Neural progenitor cell (in vitro differentiated cells): ENCODE measurements around the gene PROM2. TPM values are rescaled to one million over a fixed set of nuclear protein-coding genes. Genes with fewer than 3 reads are reported as not detected.

Experiments
- DNase-seq: peaks from one replicate; pipeline ENCODE4 v3.0.0-alpha.2; 2016; ENCODE audit warnings: low spot score
- H2AFZ ChIP-seq: fragments of 200-600 bp; sonication (generic); replicated peaks from 2 replicates; pipeline ENCODE4 v1.6.1; 2016; ENCODE audit warnings: antibody characterized with exemption
- H3F3A ChIP-seq: fragments of 200-600 bp; sonication (generic); 2 replicates; pipeline ENCODE4 v1.6.1; 2016; ENCODE audit warnings: antibody characterized with exemption, low read depth
- H3K27ac ChIP-seq: fragments of 200-600 bp; sonication (generic); 2 replicates; pipeline ENCODE4 v1.5.1; 2016; ENCODE audit warnings: mild to moderate bottlenecking
- H3K27me3 ChIP-seq: fragments of 200-600 bp; sonication (generic); 2 replicates; pipeline ENCODE4 v1.6.1; 2016; ENCODE audit warnings: mild to moderate bottlenecking, moderate library complexity
- H3K36me3 ChIP-seq: fragments of 200-600 bp; sonication (generic); 2 replicates; pipeline ENCODE4 v1.5.1; 2016
- H3K4me1 ChIP-seq: fragments of 200-600 bp; sonication (generic); 2 replicates; pipeline ENCODE4 v1.6.1; 2016; ENCODE audit warnings: mixed run types
- H3K4me2 ChIP-seq: fragments of 200-600 bp; sonication (generic); 2 replicates; pipeline ENCODE4 v1.6.1; 2016
- H3K4me3 ChIP-seq: fragments of 200-600 bp; sonication (generic); 2 replicates; pipeline ENCODE4 v1.5.1; 2016
- H3K79me2 ChIP-seq: fragments of 200-600 bp; sonication (generic); 2 replicates; pipeline ENCODE4 v1.6.1; 2016; ENCODE audit warnings: low read depth
- H3K9ac ChIP-seq: fragments of 200-600 bp; sonication (generic); 2 replicates; pipeline ENCODE4 v1.6.1; 2016
- H3K9me3 ChIP-seq: fragments of 200-600 bp; sonication (generic); 2 replicates; pipeline ENCODE4 v1.5.1; 2016; ENCODE audit warnings: low read depth
- H4K20me1 ChIP-seq: fragments of 200-600 bp; sonication (generic); 2 replicates; pipeline ENCODE4 v1.6.1; 2016; ENCODE audit warnings: low read depth
- H3K27ac Mint-ChIP-seq: 3 replicates; pipeline ENCODE4 v1.8.0; 2021; ENCODE audit warnings: mixed read lengths
- H3K27me3 Mint-ChIP-seq: 2 replicates; pipeline ENCODE4 v1.8.0; 2022; ENCODE audit warnings: low read depth, mild to moderate bottlenecking, inconsistent platforms, moderate library complexity, mixed read lengths; ENCODE audit not compliant: insufficient read depth
- H3K36me3 Mint-ChIP-seq: 3 replicates; pipeline ENCODE4 v1.8.0; 2021; ENCODE audit warnings: mixed read lengths
- H3K4me1 Mint-ChIP-seq: 3 replicates; pipeline ENCODE4 v1.8.0; 2021; ENCODE audit warnings: mixed read lengths
- H3K4me3 Mint-ChIP-seq: 3 replicates; pipeline ENCODE4 v1.8.0; 2021; ENCODE audit warnings: mild to moderate bottlenecking, moderate library complexity, mixed read lengths
- H3K9me3 Mint-ChIP-seq: 3 replicates; pipeline ENCODE4 v1.8.0; 2020; ENCODE audit warnings: mixed read lengths
- EZH2 ChIP-seq: fragments of 200-600 bp; sonication (generic); IDR thresholded peaks from 2 replicates; pipeline ENCODE4 v1.6.1; 2017; ENCODE audit warnings: antibody characterized with exemption, mild to moderate bottlenecking, moderate library complexity
- EZH2phosphoT487 ChIP-seq: fragments of 200-600 bp; sonication (generic); IDR thresholded peaks from 2 replicates; pipeline ENCODE4 v1.6.1; 2017; ENCODE audit warnings: antibody characterized with exemption
- total RNA-seq: library from RNA; depleted of rRNA; stranded (reverse); fragments of >200 nt; gene quantifications from 2 replicates; pipeline ENCODE4 v1.2.3, GENCODE V29; 2015; ENCODE audit warnings: low replicate concordance
- TF ChIP-seq, protein P1 (sequence below): fragments of 200-600 bp; sonication (generic); IDR thresholded peaks from 2 replicates; pipeline ENCODE4 v1.5.1; 2017; ENCODE audit warnings: antibody characterized with exemption, mild to moderate bottlenecking

PROM2 gene
- total RNA-seq, 1 donor from 2014 or later, result 0.95 TPM

DNA sequence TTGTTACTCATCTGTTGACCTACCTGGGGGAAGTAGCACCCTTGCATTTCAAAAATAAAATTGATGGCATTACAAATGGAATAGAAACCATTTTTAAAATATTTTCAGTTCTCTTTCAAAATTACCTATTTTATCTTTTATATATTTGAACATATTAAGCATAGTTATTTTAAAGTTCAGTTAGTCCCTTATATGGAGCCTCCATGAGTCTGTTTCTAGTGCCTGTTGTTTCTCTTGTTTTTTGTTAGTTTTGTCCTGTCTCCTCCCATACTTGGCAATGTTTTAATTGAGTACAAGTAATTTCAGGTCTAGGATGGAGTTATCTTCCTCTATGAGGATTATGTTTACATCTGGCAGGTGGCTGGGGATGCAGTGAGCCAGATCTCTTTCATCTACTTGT lies 17.0 kb downstream of the PROM2 start:
- Histone ChIP-seq H3K9ac (no peak overlapping the region), H3F3A (no peaks in the 10 kb centered on the region), H3K4me3 (no peak overlapping the region), H3K4me2 (no peak overlapping the region), H4K20me1 (no peaks in the 10 kb centered on the region), H3K79me2 (no peaks in the 10 kb centered on the region), H3K4me1 (no peaks in the 10 kb centered on the region), H2AFZ (no peak overlapping the region), H3K9me3 (no peaks in the 10 kb centered on the region), H3K27me3 (no peaks in the 10 kb centered on the region), H3K36me3 (no peaks in the 10 kb centered on the region), H3K27ac (no peak overlapping the region)
- no peak for DNase-seq
- Mint-ChIP-seq H3K27ac (no peak overlapping the region), H3K4me1 (peaks cover 5% of the 10 kb centered on the region), H3K4me3 (no peak overlapping the region), H3K9me3 (peaks cover 22% of the 10 kb centered on the region), H3K27me3 (peaks cover 3% of the 10 kb centered on the region), H3K36me3 (peaks cover 3% of the 10 kb centered on the region)
- TF ChIP-seq EZH2phosphoT487 (no peak), EZH2 (no peak)
- TF ChIP-seq, protein P1, sequence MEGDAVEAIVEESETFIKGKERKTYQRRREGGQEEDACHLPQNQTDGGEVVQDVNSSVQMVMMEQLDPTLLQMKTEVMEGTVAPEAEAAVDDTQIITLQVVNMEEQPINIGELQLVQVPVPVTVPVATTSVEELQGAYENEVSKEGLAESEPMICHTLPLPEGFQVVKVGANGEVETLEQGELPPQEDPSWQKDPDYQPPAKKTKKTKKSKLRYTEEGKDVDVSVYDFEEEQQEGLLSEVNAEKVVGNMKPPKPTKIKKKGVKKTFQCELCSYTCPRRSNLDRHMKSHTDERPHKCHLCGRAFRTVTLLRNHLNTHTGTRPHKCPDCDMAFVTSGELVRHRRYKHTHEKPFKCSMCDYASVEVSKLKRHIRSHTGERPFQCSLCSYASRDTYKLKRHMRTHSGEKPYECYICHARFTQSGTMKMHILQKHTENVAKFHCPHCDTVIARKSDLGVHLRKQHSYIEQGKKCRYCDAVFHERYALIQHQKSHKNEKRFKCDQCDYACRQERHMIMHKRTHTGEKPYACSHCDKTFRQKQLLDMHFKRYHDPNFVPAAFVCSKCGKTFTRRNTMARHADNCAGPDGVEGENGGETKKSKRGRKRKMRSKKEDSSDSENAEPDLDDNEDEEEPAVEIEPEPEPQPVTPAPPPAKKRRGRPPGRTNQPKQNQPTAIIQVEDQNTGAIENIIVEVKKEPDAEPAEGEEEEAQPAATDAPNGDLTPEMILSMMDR, result no peak

DNA sequence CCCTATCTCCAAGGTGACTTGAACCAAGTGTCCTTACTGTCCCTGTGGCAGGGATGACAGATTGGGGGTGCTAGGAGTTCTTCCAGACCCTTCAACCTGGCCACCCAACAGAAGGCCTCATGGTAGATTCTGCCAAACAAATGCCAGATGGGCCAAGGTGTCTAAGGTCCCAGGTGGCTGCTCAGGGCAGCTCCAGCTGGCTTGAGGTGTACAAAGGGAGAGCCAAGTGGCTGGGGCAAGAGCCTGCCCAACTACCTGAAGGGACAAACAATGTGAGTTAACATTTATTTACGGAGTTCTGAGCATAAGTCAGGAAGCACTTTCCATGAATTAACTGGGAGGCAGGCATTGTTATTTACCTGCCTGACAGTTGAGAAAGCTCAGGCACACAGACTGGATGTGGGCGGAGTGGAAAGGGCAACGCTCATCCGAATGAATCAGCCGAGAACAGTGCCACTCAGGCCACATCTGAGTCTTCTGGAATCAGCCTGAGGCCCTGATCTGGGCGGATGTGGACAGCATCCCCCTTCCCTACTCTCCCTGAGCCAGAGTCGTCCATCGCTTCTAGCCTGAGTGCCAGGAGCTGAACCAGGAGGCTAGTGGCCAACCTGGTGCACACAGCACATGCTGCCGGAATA lies 18.5 kb downstream of the PROM2 start:
- peaks cover 22% of the 10 kb centered on the region for H3K9me3 Mint-ChIP-seq
- peaks cover 17% of the 10 kb centered on the region for H3K4me1 Mint-ChIP-seq
- no peak overlapping the region for H2AFZ ChIP-seq
- no peak overlapping the region for H3K27ac ChIP-seq
- no peaks in the 10 kb centered on the region for H3K4me1 ChIP-seq
- TF ChIP-seq, protein P1, result no peak
- TF ChIP-seq EZH2phosphoT487, result no peak
- TF ChIP-seq EZH2, result no peak
- DNase-seq, result no peak
- H3K9ac ChIP-seq, result no peak overlapping the region
- no peaks in the 10 kb centered on the region for H3K79me2 ChIP-seq
- H3K4me2 ChIP-seq, result no peak overlapping the region
- H3K27ac Mint-ChIP-seq, result no peak overlapping the region
- H3K9me3 ChIP-seq, result no peaks in the 10 kb centered on the region
- peaks cover 5% of the 10 kb centered on the region for H3K27me3 Mint-ChIP-seq
- H3K4me3 ChIP-seq, result no peak overlapping the region
- no peaks in the 10 kb centered on the region for H3K36me3 ChIP-seq
- H3K27me3 ChIP-seq, result no peaks in the 10 kb centered on the region
- H4K20me1 ChIP-seq, result no peaks in the 10 kb centered on the region
- no peak overlapping the region for H3K4me3 Mint-ChIP-seq
- peaks cover 3% of the 10 kb centered on the region for H3K36me3 Mint-ChIP-seq
- H3F3A ChIP-seq, result no peaks in the 10 kb centered on the region

DNA sequence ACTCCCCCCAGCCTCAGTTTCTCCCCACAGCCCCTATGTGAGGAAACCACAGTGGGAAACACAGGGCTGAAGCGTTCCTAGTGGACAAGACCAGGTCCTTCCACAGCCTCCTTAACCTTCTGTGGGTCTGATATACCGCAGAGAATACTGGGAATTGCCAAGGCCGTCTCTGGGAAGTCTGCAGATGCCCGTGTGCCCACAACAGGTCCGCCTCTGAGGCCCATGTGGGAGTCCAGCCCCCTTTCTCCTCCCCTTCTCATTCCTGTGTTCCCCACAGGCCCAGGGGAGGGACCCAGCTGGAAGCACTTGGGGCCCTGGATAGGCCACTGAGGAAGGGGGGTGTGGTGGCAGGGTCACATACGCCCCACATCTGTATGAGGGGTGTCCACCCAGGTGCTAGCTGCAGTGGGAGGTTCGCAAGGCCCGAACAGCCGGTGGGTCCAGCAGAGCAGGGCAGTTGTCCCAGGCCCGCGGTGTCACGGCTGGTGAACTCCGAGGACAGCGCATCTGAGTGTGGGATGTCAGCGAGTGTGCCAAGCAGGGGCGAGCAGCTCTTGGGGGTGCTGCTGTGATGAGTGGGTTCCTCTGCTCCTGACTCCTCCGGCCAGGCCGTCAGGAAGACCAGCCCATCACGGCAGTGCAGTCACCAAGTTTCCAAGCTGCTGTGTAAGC lies 20.5 kb downstream of the PROM2 start:
- Mint-ChIP-seq H3K27ac (peak overlapping the region; percentile 29), H3K36me3 (peaks cover 3% of the 10 kb centered on the region), H3K4me3 (no peak overlapping the region), H3K9me3 (peaks cover 22% of the 10 kb centered on the region), H3K27me3 (peaks cover 5% of the 10 kb centered on the region), H3K4me1 (peaks cover 22% of the 10 kb centered on the region)
- H4K20me1 ChIP-seq, result no peaks in the 10 kb centered on the region
- H3K9ac ChIP-seq, result no peak overlapping the region
- H3K4me1 ChIP-seq, result no peaks in the 10 kb centered on the region
- no peak overlapping the region for H3K4me2 ChIP-seq
- no peaks in the 10 kb centered on the region for H3K79me2 ChIP-seq
- no peak overlapping the region for H2AFZ ChIP-seq
- no peak overlapping the region for H3K4me3 ChIP-seq
- H3K36me3 ChIP-seq, result no peaks in the 10 kb centered on the region
- no peaks in the 10 kb centered on the region for H3F3A ChIP-seq
- H3K27ac ChIP-seq, result no peak overlapping the region
- no peaks in the 10 kb centered on the region for H3K9me3 ChIP-seq
- H3K27me3 ChIP-seq, result no peaks in the 10 kb centered on the region
- TF ChIP-seq EZH2phosphoT487 (no peak), EZH2 (no peak)
- TF ChIP-seq, protein P1, result no peak
- no peak for DNase-seq
